Measurements from ENCODE around the gene LDLR. TPM values are rescaled to one million over a fixed set of nuclear protein-coding genes. Genes with fewer than 3 reads are reported as not detected.

LDLR gene
- total RNA-seq, 4 donors from 2014 or later = 26.4 to 275 (median 109) TPM

DNA sequence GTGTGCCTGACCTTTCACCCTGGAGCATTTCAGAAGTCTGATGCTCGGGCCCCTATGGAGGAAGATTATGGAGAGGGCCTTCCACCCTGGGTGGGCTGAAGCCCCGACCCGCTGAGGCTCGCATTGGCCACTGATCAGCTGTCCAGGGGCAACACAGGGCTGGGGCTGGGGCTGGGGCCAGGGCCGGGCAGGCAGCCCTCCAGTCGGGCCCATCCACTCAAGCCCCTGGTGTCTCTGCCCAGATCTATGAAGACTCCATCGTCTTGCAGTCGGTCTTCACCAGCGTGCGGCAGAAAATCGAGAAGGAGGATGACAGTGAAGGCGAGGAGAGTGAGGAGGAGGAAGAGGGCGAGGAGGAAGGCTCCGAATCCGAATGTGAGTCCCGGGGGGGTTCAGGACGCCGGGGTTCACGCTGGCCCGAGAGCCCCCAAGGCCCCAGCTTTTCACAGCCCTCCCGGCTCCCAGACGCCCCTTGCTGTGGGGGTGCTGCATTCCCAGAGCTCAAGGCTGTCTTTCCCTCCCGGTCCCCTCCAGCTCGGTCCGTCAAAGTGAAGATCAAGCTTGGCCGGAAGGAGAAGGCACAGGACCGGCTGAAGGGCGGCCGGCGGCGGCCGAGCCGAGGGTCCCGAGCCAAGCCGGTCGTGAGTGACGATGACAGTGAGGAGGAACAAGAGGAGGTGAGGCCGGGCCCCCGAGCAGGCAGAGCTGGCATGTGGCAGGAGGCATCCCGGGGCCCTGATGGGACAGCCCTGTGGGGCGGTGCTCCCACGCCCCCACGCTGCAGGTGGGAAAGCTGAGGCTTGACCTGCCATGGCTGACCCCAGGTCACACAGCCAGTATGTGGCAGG, 29.5 kb upstream of the LDLR start:
- in situ Hi-C loops (cut with MboI; ENCODE audit: low pct_ligation_motif_present in 1 of 4, low pct_unique_long_range_greater_than_20kb in 1 of 4, low sequenced_read_pairs in 3 of 4) = no loop called here
- H3K9me3 ChIP-seq = no peaks in the 10 kb centered on the region
- no peaks in the 10 kb centered on the region for H3K27me3 ChIP-seq
- peaks cover 0 to 10% (median 4%) of the 10 kb centered on the region in 4 donors for H3K36me3 ChIP-seq
- H3K4me3 ChIP-seq = no peak overlapping the region
- no peak for DNase-seq
- H3K4me1 ChIP-seq = no peaks in the 10 kb centered on the region
- intact Hi-C loops (cut with DNase I; ENCODE audit: low total_unique reads) = no loop called here
- TF ChIP-seq, protein P1, sequence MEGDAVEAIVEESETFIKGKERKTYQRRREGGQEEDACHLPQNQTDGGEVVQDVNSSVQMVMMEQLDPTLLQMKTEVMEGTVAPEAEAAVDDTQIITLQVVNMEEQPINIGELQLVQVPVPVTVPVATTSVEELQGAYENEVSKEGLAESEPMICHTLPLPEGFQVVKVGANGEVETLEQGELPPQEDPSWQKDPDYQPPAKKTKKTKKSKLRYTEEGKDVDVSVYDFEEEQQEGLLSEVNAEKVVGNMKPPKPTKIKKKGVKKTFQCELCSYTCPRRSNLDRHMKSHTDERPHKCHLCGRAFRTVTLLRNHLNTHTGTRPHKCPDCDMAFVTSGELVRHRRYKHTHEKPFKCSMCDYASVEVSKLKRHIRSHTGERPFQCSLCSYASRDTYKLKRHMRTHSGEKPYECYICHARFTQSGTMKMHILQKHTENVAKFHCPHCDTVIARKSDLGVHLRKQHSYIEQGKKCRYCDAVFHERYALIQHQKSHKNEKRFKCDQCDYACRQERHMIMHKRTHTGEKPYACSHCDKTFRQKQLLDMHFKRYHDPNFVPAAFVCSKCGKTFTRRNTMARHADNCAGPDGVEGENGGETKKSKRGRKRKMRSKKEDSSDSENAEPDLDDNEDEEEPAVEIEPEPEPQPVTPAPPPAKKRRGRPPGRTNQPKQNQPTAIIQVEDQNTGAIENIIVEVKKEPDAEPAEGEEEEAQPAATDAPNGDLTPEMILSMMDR (IDR thresholded peaks at IDR 0.05) = no peak
- no peak for TF ChIP-seq EP300 (IDR thresholded peaks at IDR 0.05; ENCODE audit: low read depth)
- no peak for TF ChIP-seq POLR2AphosphoS5 (IDR thresholded peaks at IDR 0.05)
- no peak for TF ChIP-seq POLR2A (IDR thresholded peaks at IDR 0.05)
- 97% methylated on average over 7 to 39 of the region's 43 CpGs for WGBS, 2 donors (ENCODE audit: low coverage in 1 of 2)
- no peak overlapping the region for H3K27ac ChIP-seq

DNA sequence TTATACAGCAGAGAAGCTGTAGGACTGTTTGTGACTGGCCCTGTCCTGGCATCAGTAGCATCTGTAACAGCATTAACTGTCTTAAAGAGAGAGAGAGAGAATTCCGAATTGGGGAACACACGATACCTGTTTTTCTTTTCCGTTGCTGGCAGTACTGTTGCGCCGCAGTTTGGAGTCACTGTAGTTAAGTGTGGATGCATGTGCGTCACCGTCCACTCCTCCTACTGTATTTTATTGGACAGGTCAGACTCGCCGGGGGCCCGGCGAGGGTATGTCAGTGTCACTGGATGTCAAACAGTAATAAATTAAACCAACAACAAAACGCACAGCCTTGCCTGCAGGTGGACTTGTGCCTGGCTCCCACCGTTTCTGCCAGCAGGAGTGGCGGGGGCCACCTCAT, 27.3 kb upstream of the LDLR start:
- peak; percentile 18 for DNase-seq
- no peak for TF ChIP-seq POLR2A (IDR thresholded peaks at IDR 0.05)
- TF ChIP-seq POLR2AphosphoS5 (IDR thresholded peaks at IDR 0.05) = peak in 1 of 3 donors; percentile 30
- TF ChIP-seq EP300 (IDR thresholded peaks at IDR 0.05; ENCODE audit: low read depth) = peak; percentile 18
- no peak overlapping the region for H3K4me3 ChIP-seq
- no peaks in the 10 kb centered on the region for H3K27me3 ChIP-seq
- H3K36me3 ChIP-seq = peaks cover 0 to 10% (median 2%) of the 10 kb centered on the region in 4 donors
- WGBS, 2 donors (ENCODE audit: low coverage in 1 of 2) = 54 to 66% methylated on average over 5 to 14 of the region's 14 CpGs
- in situ Hi-C loops (cut with MboI; ENCODE audit: low pct_ligation_motif_present in 1 of 4, low pct_unique_long_range_greater_than_20kb in 1 of 4, low sequenced_read_pairs in 3 of 4) = no loop called here
- no peaks in the 10 kb centered on the region for H3K4me1 ChIP-seq
- no peaks in the 10 kb centered on the region for H3K9me3 ChIP-seq
- peak overlapping the region; percentile 62 to 80 (median 70) for H3K27ac ChIP-seq
- intact Hi-C loops (cut with DNase I; ENCODE audit: low total_unique reads) = no loop called here

DNA sequence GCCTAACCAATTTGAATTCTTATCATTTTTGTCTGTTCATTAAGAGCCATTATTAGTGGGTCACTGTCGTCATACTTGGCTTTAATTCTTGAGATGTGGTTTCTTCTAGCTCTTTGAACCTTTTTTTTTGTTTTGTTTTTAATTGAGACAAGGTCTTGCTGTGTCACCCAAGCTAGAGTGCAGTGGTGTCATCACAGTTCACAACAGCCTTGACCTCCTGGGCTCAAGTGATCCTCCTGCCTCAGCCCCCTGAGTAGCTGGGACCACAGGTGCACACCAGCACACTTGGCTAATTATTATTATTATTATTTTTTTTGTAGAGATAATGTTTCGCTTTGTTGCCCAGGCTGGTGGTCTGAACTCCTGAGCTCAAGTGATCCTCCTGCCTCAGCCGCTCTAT, 25.8 kb upstream of the LDLR start:
- in situ Hi-C loops (cut with MboI; ENCODE audit: low pct_ligation_motif_present in 1 of 4, low pct_unique_long_range_greater_than_20kb in 1 of 4, low sequenced_read_pairs in 3 of 4) = no loop called here
- TF ChIP-seq, protein P1 (IDR thresholded peaks at IDR 0.05) = no peak
- no peak for TF ChIP-seq POLR2A (IDR thresholded peaks at IDR 0.05)
- TF ChIP-seq EP300 (IDR thresholded peaks at IDR 0.05; ENCODE audit: low read depth) = no peak
- TF ChIP-seq POLR2AphosphoS5 (IDR thresholded peaks at IDR 0.05) = no peak
- DNase-seq = no peak
- WGBS, 2 donors (ENCODE audit: low coverage in 1 of 2) = 89 to 93% methylated on average over 3 of the region's 3 CpGs
- H3K9me3 ChIP-seq = no peaks in the 10 kb centered on the region
- intact Hi-C loops (cut with DNase I; ENCODE audit: low total_unique reads) = no loop called here
- no peaks in the 10 kb centered on the region for H3K4me1 ChIP-seq
- H3K27me3 ChIP-seq = no peaks in the 10 kb centered on the region
- H3K36me3 ChIP-seq = peaks cover 0 to 10% (median 2%) of the 10 kb centered on the region in 4 donors
- no peak overlapping the region for H3K27ac ChIP-seq
- no peak overlapping the region for H3K4me3 ChIP-seq

DNA sequence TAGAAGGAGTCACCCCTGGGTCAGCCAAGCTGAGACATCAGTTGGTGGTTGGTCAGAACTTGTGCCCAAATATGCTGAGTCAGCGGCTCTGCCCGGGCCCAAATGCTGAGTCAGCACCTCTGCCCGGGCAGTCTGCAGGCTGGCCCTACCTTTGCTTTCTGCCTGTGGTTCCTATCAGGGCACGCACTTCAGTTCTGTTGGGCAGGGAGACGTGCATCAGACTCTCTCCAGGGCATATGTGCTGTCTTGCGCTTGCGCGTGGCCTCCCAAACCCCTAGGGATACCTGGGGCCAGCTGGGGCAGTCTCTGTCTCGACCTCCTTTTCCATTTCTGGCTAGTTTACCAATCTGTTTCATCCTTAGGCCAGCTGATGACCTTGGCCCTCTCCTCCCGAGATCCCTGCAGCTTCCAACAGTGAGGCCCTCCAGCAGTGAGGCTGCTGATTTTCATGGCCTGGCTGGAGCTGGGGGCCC, 24.4 kb upstream of the LDLR start:
- TF ChIP-seq POLR2AphosphoS5 (IDR thresholded peaks at IDR 0.05) (no peak), EP300 (IDR thresholded peaks at IDR 0.05; ENCODE audit: low read depth) (no peak), POLR2A (IDR thresholded peaks at IDR 0.05) (no peak)
- TF ChIP-seq, protein P1 (IDR thresholded peaks at IDR 0.05) = no peak
- in situ Hi-C loops (cut with MboI; ENCODE audit: low pct_ligation_motif_present in 1 of 4, low pct_unique_long_range_greater_than_20kb in 1 of 4, low sequenced_read_pairs in 3 of 4) (no loop called here), intact Hi-C loops (cut with DNase I; ENCODE audit: low total_unique reads) (no loop called here)
- Histone ChIP-seq H3K4me3 (no peak overlapping the region), H3K9me3 (no peaks in the 10 kb centered on the region), H3K4me1 (no peaks in the 10 kb centered on the region), H3K27ac (peak overlapping the region in 2 of 4 donors; percentile 2 to 41), H3K36me3 (peaks cover 0 to 9% (median 2%) of the 10 kb centered on the region in 4 donors), H3K27me3 (no peaks in the 10 kb centered on the region)
- no peak for DNase-seq
- WGBS, 2 donors (ENCODE audit: low coverage in 1 of 2) = 80% methylated on average over 10 of the region's 10 CpGs; no CpG with 5 or more reads in 1 of the 2 donors

Data from transverse colon (tissue), 4 donors.